Astrocyte of the spinal cord (primary cell): Measurements from ENCODE around the gene HERC3.
A peak's percentile ranks its signal among the peaks of the same experiment; 100 is the strongest.

ENCODE experiments used
- DNase-seq: peaks from one replicate; pipeline ENCODE4 v3.0.0; 2011; ENCODE audit warnings: low read depth, low spot score
- H3K4me3 ChIP-seq: 2 replicates; pipeline ENCODE4 v1.5.1; 2011; ENCODE audit warnings: low read depth, mild to moderate bottlenecking, low read length, moderate library complexity
- CTCF ChIP-seq: IDR thresholded peaks from 2 replicates; pipeline ENCODE4 v1.5.1; 2012; ENCODE audit warnings: low read depth, mild to moderate bottlenecking, low read length, inconsistent platforms
- in situ Hi-C: cut with HindIII; loops from 2 replicates; pipeline ENCODE4 v1.10.0; 2017; ENCODE audit warnings: low sequenced_read_pairs

Gene HERC3

GRCh38 chr4:88653371-88653946, 61.2 kb downstream of the HERC3 start:
- DNase-seq = no peak
- H3K4me3 ChIP-seq = no peak overlapping the region
- no peak for TF ChIP-seq CTCF
- in situ Hi-C loops = no loop called here

GRCh38 chr4:88655226-88655625, 62.9 kb downstream of the HERC3 start:
- DNase-seq = no peak
- H3K4me3 ChIP-seq = no peak overlapping the region
- in situ Hi-C loops = no loop called here
- TF ChIP-seq CTCF = no peak

GRCh38 chr4:88659055-88659889, 67.0 kb downstream of the HERC3 start:
- in situ Hi-C loops = no loop called here
- H3K4me3 ChIP-seq = no peak overlapping the region
- peak; percentile 64 for DNase-seq
- peak; percentile 68 for TF ChIP-seq CTCF

GRCh38 chr4:88659890-88660208, 67.6 kb downstream of the HERC3 start:
- DNase-seq = no peak
- in situ Hi-C loops = no loop called here
- TF ChIP-seq CTCF = no peak
- no peak overlapping the region for H3K4me3 ChIP-seq

- no peak overlapping the region for H3K4me3 ChIP-seq
- TF ChIP-seq CTCF = no peak
- in situ Hi-C loops = no loop called here
- DNase-seq = peak; percentile 59
These were observed 68.4 kb downstream of the HERC3 start for GRCh38 chr4:88660446-88661294.

GRCh38 chr4:88661739-88662138, 69.5 kb downstream of the HERC3 start:
- in situ Hi-C loops = no loop called here
- no peak for TF ChIP-seq CTCF
- DNase-seq = peak; percentile 86
- no peak overlapping the region for H3K4me3 ChIP-seq
